Measurements from ENCODE around the gene OPN5. TPM values are rescaled to one million over a fixed set of nuclear protein-coding genes. Genes with fewer than 3 reads are reported as not detected.

Gene OPN5
- total RNA-seq, 1 donor from 2014 or later: not detected

- no peaks in the 10 kb centered on the region for H3K4me1 ChIP-seq
- TF ChIP-seq POLR2A (IDR thresholded peaks at IDR 0.05) (no peak), POLR2AphosphoS5 (IDR thresholded peaks at IDR 0.05; ENCODE audit: insufficient read depth in 1 of 2, low read depth in 1 of 2) (no peak), CTCF (IDR thresholded peaks at IDR 0.05) (no peak)
- H3K27ac ChIP-seq: no peak overlapping the region
- H3K9me3 ChIP-seq: no peaks in the 10 kb centered on the region
- DNase-seq (ENCODE audit: extremely low spot score in 2 of 2): no peak
- H3K4me3 ChIP-seq: no peak overlapping the region
- intact Hi-C loops (cut with DNase I): no loop called here
- H3K36me3 ChIP-seq: no peaks in the 10 kb centered on the region
- H3K27me3 ChIP-seq: no peaks in the 10 kb centered on the region
Measured at GRCh38 chr6:47811443-47811842, 29.6 kb downstream of the OPN5 start.

GRCh38 chr6:47817749-47818148, 35.9 kb downstream of the OPN5 start:
- intact Hi-C loops (cut with DNase I): no loop called here
- Histone ChIP-seq H3K9me3 (no peaks in the 10 kb centered on the region), H3K4me1 (no peaks in the 10 kb centered on the region), H3K27ac (no peak overlapping the region), H3K4me3 (no peak overlapping the region), H3K27me3 (no peaks in the 10 kb centered on the region), H3K36me3 (no peaks in the 10 kb centered on the region)
- no peak for TF ChIP-seq POLR2AphosphoS5 (IDR thresholded peaks at IDR 0.05; ENCODE audit: insufficient read depth in 1 of 2, low read depth in 1 of 2)
- no peak for TF ChIP-seq CTCF (IDR thresholded peaks at IDR 0.05)
- TF ChIP-seq POLR2A (IDR thresholded peaks at IDR 0.05): no peak
- DNase-seq (ENCODE audit: extremely low spot score in 2 of 2): no peak

- no peak for DNase-seq (ENCODE audit: extremely low spot score in 2 of 2)
- TF ChIP-seq CTCF (IDR thresholded peaks at IDR 0.05): no peak
- TF ChIP-seq POLR2AphosphoS5 (IDR thresholded peaks at IDR 0.05; ENCODE audit: insufficient read depth in 1 of 2, low read depth in 1 of 2): no peak
- TF ChIP-seq POLR2A (IDR thresholded peaks at IDR 0.05): no peak
- no peak overlapping the region for H3K4me3 ChIP-seq
- H3K27me3 ChIP-seq: no peaks in the 10 kb centered on the region
- intact Hi-C loops (cut with DNase I): no loop called here
- no peak overlapping the region for H3K27ac ChIP-seq
- H3K4me1 ChIP-seq: no peaks in the 10 kb centered on the region
- no peaks in the 10 kb centered on the region for H3K36me3 ChIP-seq
- H3K9me3 ChIP-seq: no peaks in the 10 kb centered on the region
Measured at GRCh38 chr6:47819461-47819860, 37.6 kb downstream of the OPN5 start.

GRCh38 chr6:47822856-47823554, 41.2 kb downstream of the OPN5 start:
- intact Hi-C loops (cut with DNase I): no loop called here
- H3K27me3 ChIP-seq: no peaks in the 10 kb centered on the region
- H3K36me3 ChIP-seq: no peaks in the 10 kb centered on the region
- no peak overlapping the region for H3K4me3 ChIP-seq
- no peak overlapping the region for H3K27ac ChIP-seq
- H3K4me1 ChIP-seq: no peaks in the 10 kb centered on the region
- no peak for DNase-seq (ENCODE audit: extremely low spot score in 2 of 2)
- TF ChIP-seq POLR2AphosphoS5 (IDR thresholded peaks at IDR 0.05; ENCODE audit: insufficient read depth in 1 of 2, low read depth in 1 of 2): no peak
- TF ChIP-seq CTCF (IDR thresholded peaks at IDR 0.05): no peak
- TF ChIP-seq POLR2A (IDR thresholded peaks at IDR 0.05): no peak
- no peaks in the 10 kb centered on the region for H3K9me3 ChIP-seq

- Histone ChIP-seq H3K4me1 (no peaks in the 10 kb centered on the region), H3K27me3 (no peaks in the 10 kb centered on the region), H3K4me3 (no peak overlapping the region), H3K9me3 (no peaks in the 10 kb centered on the region), H3K27ac (no peak overlapping the region), H3K36me3 (no peaks in the 10 kb centered on the region)
- no peak for DNase-seq (ENCODE audit: extremely low spot score in 2 of 2)
- intact Hi-C loops (cut with DNase I): no loop called here
- TF ChIP-seq POLR2AphosphoS5 (IDR thresholded peaks at IDR 0.05; ENCODE audit: insufficient read depth in 1 of 2, low read depth in 1 of 2) (no peak), CTCF (IDR thresholded peaks at IDR 0.05) (no peak), POLR2A (IDR thresholded peaks at IDR 0.05) (no peak)
Measured at GRCh38 chr6:47832386-47833100, 50.7 kb downstream of the OPN5 start.

Data from vagina (tissue), 2 donors.